GM23338 (cell line): ENCODE results near the gene OR52M1. TPM values are rescaled to one million over a fixed set of nuclear protein-coding genes. Genes with fewer than 3 reads are reported as not detected.

Source experiments
- ATAC-seq: fragments of 200-7000 bp; cut with Tn5 transposase; 3 replicates; pipeline ENCODE4 v1.9.1; 2020
- DNase-seq: peaks from one replicate; pipeline ENCODE4 v3.0.0-alpha.2; 2015; ENCODE audit warnings: low spot score
- H2AFZ ChIP-seq: fragments of 200-600 bp; sonication (generic); 2 replicates; pipeline ENCODE4 v1.8.0; 2016; ENCODE audit warnings: antibody characterized with exemption, mild to moderate bottlenecking, moderate library complexity
- H3F3A ChIP-seq: fragments of 200-600 bp; sonication (generic); replicated peaks from 2 replicates; pipeline ENCODE4 v1.8.0; 2017; ENCODE audit warnings: antibody characterized with exemption, mixed run types, low read depth
- H3K27ac ChIP-seq: fragments of 200-600 bp; sonication (generic); 2 replicates; pipeline ENCODE4 v1.6.1; 2016; ENCODE audit warnings: low read depth
- H3K27me3 ChIP-seq: fragments of 200-600 bp; sonication (generic); 2 replicates; pipeline ENCODE4 v1.8.0; 2016; ENCODE audit warnings: mild to moderate bottlenecking, mixed run types, moderate library complexity; ENCODE audit not compliant: insufficient read depth
- H3K36me3 ChIP-seq: fragments of 200-600 bp; sonication (generic); 2 replicates; pipeline ENCODE4 v1.8.0; 2016; ENCODE audit warnings: mild to moderate bottlenecking; ENCODE audit not compliant: insufficient read depth
- H3K4me1 ChIP-seq: fragments of 200-600 bp; sonication (generic); 2 replicates; pipeline ENCODE4 v1.8.0; 2016; ENCODE audit warnings: mild to moderate bottlenecking, moderate library complexity; ENCODE audit not compliant: insufficient read depth
- H3K4me2 ChIP-seq: fragments of 200-600 bp; sonication (generic); 2 replicates; pipeline ENCODE4 v1.7.1; 2017; ENCODE audit warnings: mixed run types
- H3K4me3 ChIP-seq: fragments of 200-600 bp; sonication (generic); 2 replicates; pipeline ENCODE4 v1.6.1; 2016; ENCODE audit warnings: mixed run types
- H3K79me2 ChIP-seq: fragments of 200-600 bp; sonication (generic); replicated peaks from 2 replicates; pipeline ENCODE4 v1.8.0; 2017; ENCODE audit warnings: mild to moderate bottlenecking; ENCODE audit not compliant: insufficient read depth
- H3K9me2 ChIP-seq: fragments of 200-600 bp; sonication (generic); 2 replicates; pipeline ENCODE4 v1.8.0; 2017; ENCODE audit not compliant: insufficient read depth
- H4K20me1 ChIP-seq: fragments of 200-600 bp; sonication (generic); replicated peaks from 2 replicates; pipeline ENCODE4 v1.8.0; 2017; ENCODE audit warnings: mild to moderate bottlenecking; ENCODE audit not compliant: insufficient read depth
- H3K27ac Mint-ChIP-seq: 2 replicates; pipeline ENCODE4 v1.8.0; 2020; ENCODE audit warnings: inconsistent platforms, mild to moderate bottlenecking, moderate library complexity, mixed read lengths
- H3K27me3 Mint-ChIP-seq: 3 replicates; pipeline ENCODE4 v1.8.0; 2022; ENCODE audit warnings: low read depth, mild to moderate bottlenecking, moderate library complexity, mixed read lengths, inconsistent platforms; ENCODE audit not compliant: insufficient read depth, poor library complexity
- H3K36me3 Mint-ChIP-seq: 3 replicates; pipeline ENCODE4 v1.8.0; 2021; ENCODE audit warnings: low read depth, mild to moderate bottlenecking, inconsistent platforms, moderate library complexity, mixed read lengths
- H3K4me1 Mint-ChIP-seq: 3 replicates; pipeline ENCODE4 v1.8.0; 2020; ENCODE audit warnings: mild to moderate bottlenecking, inconsistent platforms, mixed read lengths
- H3K4me3 Mint-ChIP-seq: 3 replicates; pipeline ENCODE4 v1.8.0; 2021; ENCODE audit warnings: moderate library complexity, mild to moderate bottlenecking, inconsistent platforms, mixed read lengths
- H3K9me3 Mint-ChIP-seq: 3 replicates; pipeline ENCODE4 v1.8.0; 2020; ENCODE audit warnings: moderate library complexity, mild to moderate bottlenecking, inconsistent platforms, mixed read lengths
- CREB1 ChIP-seq: fragments of 250-450 bp; sonication (Bioruptor Pico); IDR thresholded peaks from 2 replicates; pipeline ENCODE4 v1.5.0; 2020; ENCODE audit warnings: low read depth, mild to moderate bottlenecking, moderate library complexity
- CTCF ChIP-seq, 2 experiments: fragments of 200-600 bp in 1 of 2; sonication (generic) in 1 of 2; conservative IDR thresholded peaks; 2 replicates each; pipeline versions ENCODE4 v1.5.1 to v1.6.1; 2016 to 2017; ENCODE audit warnings: antibody characterized with exemption in 2 of 2, low read depth in 2 of 2, mild to moderate bottlenecking in 2 of 2, moderate library complexity in 1 of 2
- ETS1 ChIP-seq: IDR thresholded peaks from 2 replicates; pipeline ENCODE4 v1.6.1; 2016; ENCODE audit warnings: antibody characterized with exemption
- EZH2 ChIP-seq: fragments of 200-600 bp; sonication (generic); IDR thresholded peaks from one replicate; pipeline ENCODE4 v1.8.0; 2017; ENCODE audit warnings: antibody characterized with exemption, mild to moderate bottlenecking, low read depth; ENCODE audit not compliant: unreplicated experiment
- EZH2phosphoT487 ChIP-seq: fragments of 200-600 bp; sonication (generic); IDR thresholded peaks from one replicate; pipeline ENCODE4 v1.8.1; 2018; ENCODE audit warnings: antibody characterized with exemption; ENCODE audit not compliant: unreplicated experiment
- JUNB ChIP-seq: IDR thresholded peaks from one replicate; pipeline ENCODE4 v1.6.1; 2016; ENCODE audit warnings: antibody characterized with exemption; ENCODE audit not compliant: unreplicated experiment
- NANOG ChIP-seq: IDR thresholded peaks from 2 replicates; pipeline ENCODE4 v1.6.1; 2016; ENCODE audit warnings: antibody characterized with exemption, borderline replicate concordance
- POLR2AphosphoS5 ChIP-seq: IDR thresholded peaks from 2 replicates; pipeline ENCODE4 v1.6.1; 2016; ENCODE audit warnings: antibody characterized with exemption, low read depth
- REST ChIP-seq: IDR thresholded peaks from one replicate; pipeline ENCODE4 v1.6.1; 2018; ENCODE audit warnings: antibody characterized with exemption; ENCODE audit not compliant: unreplicated experiment
- STAT1 ChIP-seq: IDR thresholded peaks from one replicate; pipeline ENCODE4 v1.6.1; 2016; ENCODE audit warnings: antibody characterized with exemption; ENCODE audit not compliant: unreplicated experiment
- ZNF114 ChIP-seq: fragments of 250-450 bp; sonication (Bioruptor Pico); IDR thresholded peaks from 2 replicates; pipeline ENCODE4 v1.5.0; 2020; ENCODE audit warnings: mild to moderate bottlenecking, moderate library complexity
- ZNF331 ChIP-seq: fragments of 250-450 bp; sonication (Bioruptor Pico); IDR thresholded peaks from 2 replicates; pipeline ENCODE4 v1.5.0; 2020; ENCODE audit warnings: low read depth, mild to moderate bottlenecking, moderate library complexity
- ZNF462 ChIP-seq: fragments of 250-450 bp; sonication (Bioruptor Pico); IDR thresholded peaks from 2 replicates; pipeline ENCODE4 v1.5.0; 2020; ENCODE audit warnings: mild to moderate bottlenecking, moderate library complexity
- polyA plus RNA-seq: library from polyadenylated mRNA; unstranded; fragments of >200 nt; fragmentation: Nextera tagmentation; extraction: Ambion mirVana; gene quantifications from 2 replicates; pipeline ENCODE4 v1.2.1, GENCODE V29; 2016
- total RNA-seq: library from RNA; depleted of rRNA; stranded (reverse); fragments of >200 nt; shearing (Covaris generic); gene quantifications from 2 replicates; pipeline ENCODE4 v1.2.3, GENCODE V29; 2014

The OR52M1 gene
- total and polyA plus RNA-seq, 2 experiments from 2014 or later = not detected

GRCh38 chr11:4522752-4523151, 22.2 kb upstream of the OR52M1 start:
- H3K4me1 ChIP-seq = no peaks in the 10 kb centered on the region
- no peak overlapping the region for H2AFZ ChIP-seq
- ATAC-seq = no peak
- Mint-ChIP-seq H3K27me3 (no peaks in the 10 kb centered on the region), H3K36me3 (no peaks in the 10 kb centered on the region), H3K4me1 (peaks cover 5% of the 10 kb centered on the region; the same call in 1 of the 3 replicates), H3K9me3 (no peaks in the 10 kb centered on the region), H3K4me3 (no peak overlapping the region), H3K27ac (no peak overlapping the region)
- H3K4me2 ChIP-seq = no peak overlapping the region
- H3K79me2 ChIP-seq = no peaks in the 10 kb centered on the region
- H3K9me2 ChIP-seq = peaks cover 2% of the 10 kb centered on the region; the same call in 1 of the 2 replicates
- no peaks in the 10 kb centered on the region for H3K27me3 ChIP-seq
- no peaks in the 10 kb centered on the region for H3K36me3 ChIP-seq
- H4K20me1 ChIP-seq = no peaks in the 10 kb centered on the region; the same call in 1 of the 2 replicates
- H3K27ac ChIP-seq = no peak overlapping the region
- no peak overlapping the region for H3K4me3 ChIP-seq
- no peak for TF ChIP-seq EZH2
- TF ChIP-seq CREB1 (CRISPR knock-in tag) = no peak
- no peak for TF ChIP-seq REST
- no peak for TF ChIP-seq ZNF331 (CRISPR knock-in tag)
- TF ChIP-seq EZH2phosphoT487 = no peak
- TF ChIP-seq ETS1 = no peak
- no peak for TF ChIP-seq ZNF462 (CRISPR knock-in tag)
- no peak for TF ChIP-seq CTCF (conservative IDR thresholded peaks at IDR 0.05; ENCODE audit: low read depth in 2 of 2)
- TF ChIP-seq POLR2AphosphoS5 = no peak
- TF ChIP-seq STAT1 = no peak
- no peak for TF ChIP-seq NANOG
- no peak for TF ChIP-seq ZNF114
- TF ChIP-seq JUNB = no peak
- no peak for DNase-seq
- H3F3A ChIP-seq = no peaks in the 10 kb centered on the region
